CD4-positive, alpha-beta T cell (primary cell): ENCODE measurements around the gene KDM4F. TPM values are rescaled to one million over a fixed set of nuclear protein-coding genes. Genes with fewer than 3 reads are reported as not detected.

Experiments used
- ATAC-seq: fragments of 200-7000 bp; cut with Tn5 transposase; one replicate; pipeline ENCODE4 v1.10.0; 2022; ENCODE audit warnings: mild to moderate bottlenecking; ENCODE audit not compliant: poor library complexity
- CTCF ChIA-PET: fragments of 350-600 bp; sonication (Branson Sonifier 250); formaldehyde crosslinking; loops from one replicate; lab custom pipeline; 2021; ENCODE audit warnings: antibody characterized with exemption, inconsistent platforms; lab: Charles Lee
- POLR2A ChIA-PET: fragments of 350-600 bp; sonication (Branson Sonifier 250); formaldehyde crosslinking; loops from one replicate; lab custom pipeline; 2021; ENCODE audit warnings: antibody characterized with exemption, inconsistent platforms; lab: Charles Lee
- DNase-seq, 14 experiments: peaks; one replicate each; pipeline ENCODE4 v3.0.0-alpha.2; 2013 to 2020; ENCODE audit warnings: mixed read lengths in 2 of 14
- H3K27ac ChIP-seq, 2 donors: one replicate each; pipeline versions ENCODE4 v1.5.1 to v1.7.0; 2013; ENCODE audit warnings: low read length in 2 of 2, low read depth in 1 of 2, mild to moderate bottlenecking in 1 of 2
- H3K27me3 ChIP-seq, 2 experiments: 1 replicate in 1 of 2; 2 replicates in 1 of 2; pipeline versions ENCODE4 v1.6.1 to v1.7.0; 2013; ENCODE audit warnings: low read length in 2 of 2, control low read depth in 1 of 2, mild to moderate bottlenecking in 1 of 2, moderate library complexity in 1 of 2; ENCODE audit not compliant: insufficient read depth in 2 of 2, control insufficient read depth in 1 of 2
- H3K36me3 ChIP-seq: one replicate; pipeline ENCODE4 v1.6.1; 2013; ENCODE audit warnings: low read length, control low read depth; ENCODE audit not compliant: insufficient read depth
- H3K4me1 ChIP-seq: one replicate; pipeline ENCODE4 v1.6.1; 2013; ENCODE audit warnings: low read length, control low read depth; ENCODE audit not compliant: insufficient read depth
- H3K4me3 ChIP-seq: one replicate; pipeline ENCODE4 v1.5.1; 2013; ENCODE audit warnings: mild to moderate bottlenecking, low read length, moderate library complexity
- H3K9me3 ChIP-seq, 2 experiments: 1 replicate in 1 of 2; 2 replicates in 1 of 2; pipeline versions ENCODE4 v1.6.1 to v1.7.0; 2013; ENCODE audit warnings: low read length in 2 of 2, mild to moderate bottlenecking in 2 of 2, control low read depth in 1 of 2, moderate library complexity in 1 of 2; ENCODE audit not compliant: control insufficient read depth in 1 of 2, insufficient read depth in 1 of 2
- H3K27ac Mint-ChIP-seq: one replicate; pipeline ENCODE4 v1.8.0; 2020; ENCODE audit warnings: mixed read lengths
- H3K27me3 Mint-ChIP-seq: one replicate; pipeline ENCODE4 v1.8.0; 2021; ENCODE audit warnings: mixed read lengths
- H3K36me3 Mint-ChIP-seq: one replicate; pipeline ENCODE4 v1.8.0; 2021; ENCODE audit warnings: low read depth, mixed read lengths
- H3K4me1 Mint-ChIP-seq: one replicate; pipeline ENCODE4 v1.8.0; 2021; ENCODE audit warnings: low read depth, mixed read lengths
- H3K4me3 Mint-ChIP-seq: one replicate; pipeline ENCODE4 v1.8.0; 2020; ENCODE audit warnings: mild to moderate bottlenecking, mixed read lengths
- H3K9me3 Mint-ChIP-seq: one replicate; pipeline ENCODE4 v1.8.0; 2020; ENCODE audit warnings: mixed read lengths
- intact Hi-C, 2 experiments: fragments of 100-400 bp; cut with DNase I in 1 of 2; cut with micrococcal nuclease in 1 of 2; formaldehyde crosslinking; loops; one replicate each; pipeline versions ENCODE4 v1.15.1 to v1.9.0; 2023 to 2025; cut with DNase I, micrococcal nuclease
- total RNA-seq, 174 experiments: library from RNA in 2 of 174; stranded (reverse) in 2 of 174; gene quantifications; one replicate each; pipeline ENCODE4 v1.2.3 and lab custom pipeline; 2021 to 2026
- TF ChIP-seq, protein P1 (sequence below): fragments of 200-600 bp; IDR thresholded peaks from one replicate; pipeline ENCODE4 v1.8.0; 2022; ENCODE audit warnings: antibody characterized with exemption, mild to moderate bottlenecking

KDM4F gene
- total RNA-seq, 2 experiments from 2014 or later: not detected

DNA sequence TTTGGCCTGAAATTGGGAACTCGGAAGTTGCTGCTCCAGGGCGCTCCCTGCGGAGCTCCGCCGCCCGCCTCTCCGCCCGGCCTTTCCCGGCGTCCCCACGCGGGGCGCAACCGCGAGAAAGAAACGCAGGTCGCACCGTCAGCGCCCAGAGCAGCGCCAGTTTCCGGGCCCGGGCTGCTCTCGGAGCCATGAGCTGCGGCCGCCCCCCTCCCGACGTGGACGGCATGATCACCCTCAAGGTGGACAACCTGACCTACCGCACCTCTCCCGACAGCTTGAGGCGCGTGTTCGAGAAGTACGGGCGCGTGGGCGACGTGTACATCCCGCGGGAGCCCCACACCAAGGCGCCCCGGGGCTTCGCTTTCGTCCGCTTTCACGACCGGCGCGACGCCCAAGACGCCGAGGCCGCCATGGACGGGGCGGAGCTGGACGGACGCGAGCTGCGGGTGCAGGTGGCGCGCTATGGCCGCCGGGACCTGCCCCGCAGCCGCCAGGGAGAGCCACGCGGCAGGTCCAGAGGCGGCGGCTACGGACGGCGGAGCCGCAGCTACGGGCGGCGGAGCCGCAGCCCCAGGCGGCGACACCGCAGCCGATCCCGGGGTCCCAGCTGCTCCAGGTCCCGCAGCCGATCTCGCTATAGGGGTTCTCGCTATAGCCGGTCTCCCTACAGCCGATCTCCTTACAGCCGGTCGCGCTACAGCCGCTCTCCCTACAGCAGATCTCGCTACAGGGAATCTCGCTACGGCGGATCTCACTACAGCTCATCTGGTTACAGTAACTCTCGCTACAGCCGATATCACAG is 18.0 kb downstream of the KDM4F start:
- H3K36me3 Mint-ChIP-seq: peaks cover 32% of the 10 kb centered on the region
- no peaks in the 10 kb centered on the region for H3K9me3 Mint-ChIP-seq
- H3K27ac Mint-ChIP-seq: peak overlapping the region; percentile 99
- TF ChIP-seq, protein P1, sequence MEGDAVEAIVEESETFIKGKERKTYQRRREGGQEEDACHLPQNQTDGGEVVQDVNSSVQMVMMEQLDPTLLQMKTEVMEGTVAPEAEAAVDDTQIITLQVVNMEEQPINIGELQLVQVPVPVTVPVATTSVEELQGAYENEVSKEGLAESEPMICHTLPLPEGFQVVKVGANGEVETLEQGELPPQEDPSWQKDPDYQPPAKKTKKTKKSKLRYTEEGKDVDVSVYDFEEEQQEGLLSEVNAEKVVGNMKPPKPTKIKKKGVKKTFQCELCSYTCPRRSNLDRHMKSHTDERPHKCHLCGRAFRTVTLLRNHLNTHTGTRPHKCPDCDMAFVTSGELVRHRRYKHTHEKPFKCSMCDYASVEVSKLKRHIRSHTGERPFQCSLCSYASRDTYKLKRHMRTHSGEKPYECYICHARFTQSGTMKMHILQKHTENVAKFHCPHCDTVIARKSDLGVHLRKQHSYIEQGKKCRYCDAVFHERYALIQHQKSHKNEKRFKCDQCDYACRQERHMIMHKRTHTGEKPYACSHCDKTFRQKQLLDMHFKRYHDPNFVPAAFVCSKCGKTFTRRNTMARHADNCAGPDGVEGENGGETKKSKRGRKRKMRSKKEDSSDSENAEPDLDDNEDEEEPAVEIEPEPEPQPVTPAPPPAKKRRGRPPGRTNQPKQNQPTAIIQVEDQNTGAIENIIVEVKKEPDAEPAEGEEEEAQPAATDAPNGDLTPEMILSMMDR: peak; percentile 60
- intact Hi-C loops: loop anchor here (1.0 to 10.0 kb wide), 5 partner anchors 22 to 1325 kb away; partner anchors contain the start of genes ENDOD1 (in 2 of the 2), CEP57 (in 1 of the 2), CWC15 (in 1 of the 2) and JRKL (in 1 of the 2)
- Histone ChIP-seq H3K36me3 (peaks cover 3% of the 10 kb centered on the region), H3K4me3 (peak overlapping the region; percentile 95), H3K27me3 (no peaks in the 10 kb centered on the region), H3K4me1 (peaks cover 12% of the 10 kb centered on the region), H3K9me3 (no peaks in the 10 kb centered on the region), H3K27ac (peak overlapping the region; percentile 87 to 90)
- peaks cover 38% of the 10 kb centered on the region for H3K4me1 Mint-ChIP-seq
- no peaks in the 10 kb centered on the region for H3K27me3 Mint-ChIP-seq
- DNase-seq (peak; percentile 53 to 88 (median 69)), ATAC-seq (peak; percentile 63)
- ChIA-PET CTCF (interaction anchor here (0.6 to 5.3 kb wide), 21 partner anchors 9 to 1323 kb away, joined by 3 to 67 read pairs (median 4); partner anchors contain the start of genes CCDC82, CEP57, CWC15 and ENDOD1), POLR2A (interaction anchor here (0.6 to 4.1 kb wide), 40 partner anchors 9 to 1326 kb away, joined by 3 to 266 read pairs (median 6); partner anchors contain the start of genes C11orf54, CCDC82, CEP57 and CWC15)
- H3K4me3 Mint-ChIP-seq: peak overlapping the region; percentile 98

DNA sequence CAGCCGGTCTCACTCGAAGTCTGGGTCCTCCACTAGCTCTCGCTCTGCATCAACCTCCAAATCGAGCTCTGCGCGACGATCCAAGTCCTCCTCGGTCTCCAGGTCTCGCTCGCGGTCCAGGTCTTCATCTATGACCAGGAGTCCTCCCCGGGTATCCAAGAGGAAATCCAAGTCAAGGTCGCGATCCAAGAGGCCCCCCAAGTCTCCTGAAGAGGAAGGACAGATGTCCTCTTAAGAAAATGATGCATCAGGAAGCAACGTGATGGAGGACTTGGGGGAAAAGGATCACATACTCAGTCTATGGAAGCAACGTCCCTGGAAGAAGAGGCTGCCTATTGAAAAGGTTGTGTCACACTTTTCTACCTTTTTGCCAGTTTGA is 18.6 kb downstream of the KDM4F start:
- H3K27ac ChIP-seq: peak overlapping the region; percentile 87 to 90
- H3K36me3 ChIP-seq: peaks cover 3% of the 10 kb centered on the region
- H3K4me1 ChIP-seq: peaks cover 12% of the 10 kb centered on the region
- no peaks in the 10 kb centered on the region for H3K9me3 ChIP-seq
- Mint-ChIP-seq H3K9me3 (no peaks in the 10 kb centered on the region), H3K4me1 (peaks cover 38% of the 10 kb centered on the region), H3K27ac (peak overlapping the region; percentile 99), H3K4me3 (peak overlapping the region; percentile 98), H3K36me3 (peaks cover 32% of the 10 kb centered on the region), H3K27me3 (no peaks in the 10 kb centered on the region)
- peak overlapping the region; percentile 95 for H3K4me3 ChIP-seq
- ChIA-PET CTCF (interaction anchor here (0.7 to 5.3 kb wide), 13 partner anchors 10 to 725 kb away, joined by 3 to 67 read pairs (median 6); partner anchors contain the start of genes CEP57, ENDOD1 and FAM76B), POLR2A (interaction anchor here (0.6 to 4.1 kb wide), 36 partner anchors 9 to 1326 kb away, joined by 3 to 266 read pairs (median 8); partner anchors contain the start of genes C11orf54, CCDC82, CEP57 and CWC15)
- ATAC-seq (no peak), DNase-seq (peak in 2 of 14 experiments; percentile 28 to 37)
- intact Hi-C loops: loop anchor here (1.0 to 10.0 kb wide), 7 partner anchors 21 to 1324 kb away; partner anchors contain the start of genes ENDOD1 (in 2 of the 2), CEP57 (in 1 of the 2), CWC15 (in 1 of the 2) and FAM76B (in 1 of the 2)
- no peaks in the 10 kb centered on the region for H3K27me3 ChIP-seq
- TF ChIP-seq, protein P1: no peak

DNA sequence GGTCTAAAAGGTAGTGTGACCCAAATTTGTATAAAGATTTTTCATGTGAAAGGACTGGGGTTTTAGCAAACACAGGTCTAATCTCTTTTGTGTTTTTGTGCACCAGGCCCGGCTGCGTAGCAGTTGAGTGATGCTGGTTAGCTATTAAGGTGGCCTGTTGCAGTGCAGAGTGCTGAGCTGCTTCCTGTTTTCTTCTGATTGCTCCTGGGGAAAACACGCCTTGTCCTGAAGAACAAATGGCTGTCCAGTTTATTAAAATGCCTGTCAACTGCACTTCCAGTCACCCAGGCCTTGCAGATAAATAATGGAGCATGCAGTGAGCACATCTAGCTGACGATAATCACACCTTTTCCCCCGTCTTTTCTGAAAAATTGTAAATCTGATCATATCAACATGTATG is 19.3 kb downstream of the KDM4F start:
- H3K4me3 Mint-ChIP-seq: peak overlapping the region; percentile 98
- POLR2A ChIA-PET: interaction anchor here (0.7 to 4.1 kb wide), 25 partner anchors 8 to 1370 kb away, joined by 3 to 266 read pairs (median 9); partner anchors contain the start of genes C11orf97, CEP57, CWC15 and ENDOD1
- CTCF ChIA-PET: interaction anchor here (2.0 to 5.3 kb wide), 5 partner anchors 10 to 637 kb away, joined by 6 to 67 read pairs (median 12); partner anchors contain the start of gene ENDOD1

More for the DNA sequence above, 19.3 kb downstream of the KDM4F start:
- H3K4me3 ChIP-seq: peak overlapping the region; percentile 95
- no peaks in the 10 kb centered on the region for H3K27me3 Mint-ChIP-seq
- H3K4me1 ChIP-seq: peaks cover 12% of the 10 kb centered on the region
- peaks cover 3% of the 10 kb centered on the region for H3K36me3 ChIP-seq
- ATAC-seq: peak; percentile 71
- H3K9me3 ChIP-seq: no peaks in the 10 kb centered on the region
- DNase-seq: peak; percentile 39 to 95 (median 58)
- peak overlapping the region; percentile 87 to 90 for H3K27ac ChIP-seq
- H3K36me3 Mint-ChIP-seq: peaks cover 32% of the 10 kb centered on the region
- H3K27ac Mint-ChIP-seq: peak overlapping the region; percentile 99
- TF ChIP-seq, protein P1: no peak
- no peaks in the 10 kb centered on the region for H3K9me3 Mint-ChIP-seq
- H3K27me3 ChIP-seq: no peaks in the 10 kb centered on the region
- intact Hi-C loops: loop anchor here (2.0 to 10.0 kb wide), 6 partner anchors 94 to 1324 kb away; partner anchors contain the start of genes CEP57 (in 1 of the 2), CWC15 (in 1 of the 2), FAM76B (in 1 of the 2) and JRKL (in 1 of the 2)
- H3K4me1 Mint-ChIP-seq: peaks cover 38% of the 10 kb centered on the region
